HCT116 (cell line): ENCODE measurements around the gene SHISA4. TPM values are rescaled to one million over a fixed set of nuclear protein-coding genes. Genes with fewer than 3 reads are reported as not detected.

ENCODE experiments used
- ATAC-seq: fragments of 200-7000 bp; cut with Tn5 transposase; 2 replicates; pipeline ENCODE4 v1.9.1; 2020; ENCODE audit warnings: mild to moderate bottlenecking, moderate library complexity
- BruUV-seq: library from RNA; stranded (reverse); fragments of 400-500 nt; replicated peaks from 2 replicates; lab custom pipeline; 2021; lab: Mats Ljungman, UMichigan
- CTCF ChIA-PET: fragments of 300-600 bp; sonication (Branson Sonifier 250); formaldehyde crosslinking; loops from one replicate; lab custom pipeline; 2021; ENCODE audit warnings: antibody characterized with exemption; lab: Charles Lee
- POLR2A ChIA-PET: fragments of 300-600, 350-600 bp; sonication (Branson Sonifier 250); formaldehyde crosslinking; loops from one replicate; lab custom pipeline; 2021; ENCODE audit warnings: antibody characterized with exemption; lab: Charles Lee
- RAD21 ChIA-PET, 2 experiments: fragments of 300-600 bp; sonication (Branson Sonifier 250); formaldehyde crosslinking; loops; one replicate each; lab custom pipeline; 2023; ENCODE audit warnings: low total read pairs in 2 of 2; ENCODE audit not compliant: uncharacterized antibody in 2 of 2, unreplicated experiment in 2 of 2, low non-redundant PET in 1 of 2; lab: Charles Lee
- DNase-seq: peaks from one replicate; pipeline ENCODE4 v3.0.0-alpha.2; 2010; ENCODE audit warnings: low read depth, low spot score
- H2AFZ ChIP-seq: fragments of 200-600 bp; shearing (Covaris generic), sonication (generic); 2 replicates; pipeline ENCODE4 v1.6.1; 2017; ENCODE audit warnings: low read depth, mixed run types, mixed read lengths, antibody characterized with exemption, low read length; ENCODE audit not compliant: poor library complexity, severe bottlenecking
- H3K27ac ChIP-seq: 2 replicates; pipeline ENCODE4 v1.5.1; 2012; ENCODE audit warnings: low read depth, low read length
- H3K27me3 ChIP-seq: fragments of 200-600 bp; sonication (generic); 2 replicates; pipeline ENCODE4 v1.6.1; 2016; ENCODE audit warnings: mixed run types, low read length, mixed read lengths; ENCODE audit not compliant: insufficient read depth
- H3K36me3 ChIP-seq, 2 experiments: fragments of 200-500 bp in 1 of 2; fragments of 200-600 bp in 1 of 2; sonication (Bioruptor generic) in 1 of 2; sonication (generic) in 1 of 2; 2 replicates each; pipeline versions ENCODE4 v1.5.1 to v1.6.1; 2014 to 2016; ENCODE audit warnings: low read length in 2 of 2, inconsistent platforms in 1 of 2, mixed read lengths in 1 of 2, mixed run types in 1 of 2; ENCODE audit not compliant: insufficient read depth in 2 of 2, control insufficient read depth in 1 of 2
- H3K4me1 ChIP-seq, 2 experiments: fragments of 200-600 bp in 1 of 2; sonication (generic) in 1 of 2; 2 replicates each; pipeline versions ENCODE4 v1.5.1 to v1.6.1; 2012 to 2017; ENCODE audit warnings: low read length in 2 of 2, inconsistent platforms in 1 of 2, mild to moderate bottlenecking in 1 of 2, mixed read lengths in 1 of 2, mixed run types in 1 of 2, moderate library complexity in 1 of 2; ENCODE audit not compliant: insufficient read depth in 2 of 2, control insufficient read depth in 1 of 2
- H3K4me2 ChIP-seq: fragments of 200-600 bp; sonication (generic); 2 replicates; pipeline ENCODE4 v1.6.1; 2017; ENCODE audit warnings: mixed run types, low read length, mixed read lengths
- H3K4me3 ChIP-seq, 2 experiments: fragments of 200-600 bp in 1 of 2; sonication (generic) in 1 of 2; replicated peaks in 1 of 2; 2 replicates each; pipeline ENCODE4 v1.5.1; 2011 to 2016; ENCODE audit warnings: low read length in 2 of 2, control low read depth in 1 of 2, low read depth in 1 of 2, mild to moderate bottlenecking in 1 of 2, mixed read lengths in 1 of 2, mixed run types in 1 of 2
- H3K79me2 ChIP-seq: fragments of 200-600 bp; sonication (generic); 2 replicates; pipeline ENCODE4 v1.6.1; 2017; ENCODE audit warnings: mild to moderate bottlenecking, mixed run types, low read length, moderate library complexity, mixed read lengths; ENCODE audit not compliant: insufficient read depth
- H3K9ac ChIP-seq: fragments of 200-600 bp; sonication (generic); 2 replicates; pipeline ENCODE4 v1.6.1; 2016; ENCODE audit warnings: low read length, mixed read lengths
- H3K9me2 ChIP-seq: fragments of 200-600 bp; sonication (generic), shearing (Covaris generic); 2 replicates; pipeline ENCODE4 v1.6.1; 2017; ENCODE audit warnings: mixed run types, mild to moderate bottlenecking, moderate library complexity; ENCODE audit not compliant: insufficient read depth
- H3K9me3 ChIP-seq, 2 experiments: fragments of 200-500 bp in 1 of 2; fragments of 200-600 bp in 1 of 2; sonication (Bioruptor generic) in 1 of 2; sonication (generic) in 1 of 2; 2 replicates each; pipeline ENCODE4 v1.6.1; 2014 to 2017; ENCODE audit warnings: low read length in 2 of 2, mixed read lengths in 2 of 2, inconsistent platforms in 1 of 2, low read depth in 1 of 2, mild to moderate bottlenecking in 1 of 2, mixed run types in 1 of 2, moderate library complexity in 1 of 2; ENCODE audit not compliant: control insufficient read depth in 1 of 2, insufficient read depth in 1 of 2
- H4K20me1 ChIP-seq: fragments of 200-600 bp; sonication (generic), shearing (Covaris generic); 2 replicates; pipeline ENCODE4 v1.6.1; 2017; ENCODE audit warnings: mixed run types, mild to moderate bottlenecking, moderate library complexity; ENCODE audit not compliant: insufficient read depth
- CBX3 ChIP-seq: IDR thresholded peaks from 2 replicates; pipeline ENCODE4 v1.6.1; 2012; ENCODE audit warnings: low read depth
- ELF1 ChIP-seq: IDR thresholded peaks from 2 replicates; pipeline ENCODE4 v1.6.1; 2012; ENCODE audit warnings: low read depth, borderline replicate concordance
- REST ChIP-seq: IDR thresholded peaks from 2 replicates; pipeline ENCODE4 v1.6.1; 2012; ENCODE audit warnings: low read depth
- SIN3A ChIP-seq: IDR thresholded peaks from 2 replicates; pipeline ENCODE4 v1.6.1; 2012; ENCODE audit warnings: low read depth
- SRF ChIP-seq: IDR thresholded peaks from 2 replicates; pipeline ENCODE4 v1.6.1; 2012; ENCODE audit warnings: low read depth
- ZFX ChIP-seq: fragments of 450-650 bp; IDR thresholded peaks from 2 replicates; pipeline ENCODE4 v1.6.1; 2017
- intact Hi-C: fragments of 100-400 bp; cut with micrococcal nuclease; formaldehyde crosslinking; loops from 2 replicates; pipeline ENCODE4 v1.10.0; 2022
- total RNA-seq: library from RNA; stranded (reverse); gene quantifications from one replicate; pipeline ENCODE4 v1.2.1, GENCODE V29; 2021; ENCODE audit not compliant: unreplicated experiment

The SHISA4 gene
- total RNA-seq, 1 experiment from 2014 or later = 15.2 TPM

GRCh38 chr1:201938440-201939035, 49.8 kb downstream of the SHISA4 start:
- no peaks in the 10 kb centered on the region for H3K27me3 ChIP-seq
- H3K9me3 ChIP-seq = no peaks in the 10 kb centered on the region
- H3K9me2 ChIP-seq = no peaks in the 10 kb centered on the region
- no peak for DNase-seq
- H3K27ac ChIP-seq = no peak overlapping the region
- H3K4me3 ChIP-seq = no peak overlapping the region
- H3K79me2 ChIP-seq = no peaks in the 10 kb centered on the region
- no peak for ATAC-seq
- ChIA-PET RAD21 (no interaction called here), CTCF (no interaction called here), POLR2A (no interaction called here)
- H3K4me2 ChIP-seq = no peak overlapping the region
- H2AFZ ChIP-seq = peak overlapping the region; percentile 26
- no peak for TF ChIP-seq ELF1
- TF ChIP-seq ZFX = no peak
- no peak for TF ChIP-seq CBX3
- no peak for TF ChIP-seq SIN3A
- H3K9ac ChIP-seq = no peak overlapping the region
- intact Hi-C loops = no loop called here
- BruUV-seq = no TSS peak
- no peaks in the 10 kb centered on the region for H4K20me1 ChIP-seq
- H3K4me1 ChIP-seq = peaks cover 9 to 20% of the 10 kb centered on the region in 2 experiments; a peak in 3 of 4 replicates
- no peaks in the 10 kb centered on the region for H3K36me3 ChIP-seq

- Histone ChIP-seq H3K9ac (no peak overlapping the region), H3K4me2 (no peak overlapping the region), H3K27ac (no peak overlapping the region), H3K9me3 (no peaks in the 10 kb centered on the region), H3K27me3 (no peaks in the 10 kb centered on the region), H3K36me3 (no peaks in the 10 kb centered on the region), H3K9me2 (no peaks in the 10 kb centered on the region), H3K4me3 (no peak overlapping the region), H2AFZ (peak overlapping the region; percentile 26), H3K79me2 (no peaks in the 10 kb centered on the region), H4K20me1 (no peaks in the 10 kb centered on the region), H3K4me1 (peaks cover 9 to 20% of the 10 kb centered on the region in 2 experiments; a peak in 3 of 4 replicates)
- POLR2A ChIA-PET = no interaction called here
- RAD21 ChIA-PET = no interaction called here
- CTCF ChIA-PET = no interaction called here
- TF ChIP-seq REST (no peak), ZFX (no peak), SRF (no peak)
- DNase-seq = no peak
- no peak for ATAC-seq
- BruUV-seq = no TSS peak
- intact Hi-C loops = no loop called here
Measured at GRCh38 chr1:201939148-201939547, 50.5 kb downstream of the SHISA4 start.
